Neural cell (in vitro differentiated cells): Measurements from ENCODE around the gene DEF6. TPM values are rescaled to one million over a fixed set of nuclear protein-coding genes. Genes with fewer than 3 reads are reported as not detected.

ENCODE experiments used
- H2AFZ ChIP-seq: fragments of 200-600, 300-800 bp; sonication (generic), shearing (Covaris generic); 2 replicates; pipeline ENCODE4 v1.6.0; 2014; ENCODE audit warnings: low read depth, mild to moderate bottlenecking, antibody characterized with exemption, low read length, moderate library complexity
- H3F3A ChIP-seq: fragments of 200-600 bp; shearing (Covaris generic); 2 replicates; pipeline ENCODE4 v1.6.1; 2016; ENCODE audit warnings: mild to moderate bottlenecking, moderate library complexity, mixed read lengths, antibody characterized with exemption, low read length; ENCODE audit not compliant: insufficient read depth, poor library complexity, severe bottlenecking
- H3K27ac ChIP-seq: fragments of 200-600, 300-800 bp; sonication (generic), shearing (Covaris generic); 2 replicates; pipeline ENCODE4 v1.5.1; 2014; ENCODE audit warnings: mild to moderate bottlenecking, low read length, moderate library complexity
- H3K27me3 ChIP-seq: fragments of 300-800, 200-600 bp; sonication (generic), shearing (Covaris generic); 2 replicates; pipeline ENCODE4 v1.6.0; 2014; ENCODE audit warnings: mild to moderate bottlenecking, low read depth, low read length, moderate library complexity; ENCODE audit not compliant: insufficient read depth
- H3K36me3 ChIP-seq: fragments of 300-800, 200-600 bp; sonication (generic), shearing (Covaris generic); 2 replicates; pipeline ENCODE4 v1.5.1; 2014; ENCODE audit warnings: mild to moderate bottlenecking, antibody characterized with exemption, low read length, moderate library complexity; ENCODE audit not compliant: insufficient read depth
- H3K4me2 ChIP-seq: fragments of 300-800, 200-600 bp; sonication (generic), shearing (Covaris generic); 2 replicates; pipeline ENCODE4 v1.6.0; 2014; ENCODE audit warnings: mild to moderate bottlenecking, low read length
- H3K4me3 ChIP-seq: fragments of 300-800, 200-600 bp; sonication (generic), shearing (Covaris generic); 2 replicates; pipeline ENCODE4 v1.5.1; 2014; ENCODE audit warnings: mild to moderate bottlenecking, low read length, moderate library complexity
- H3K79me2 ChIP-seq: fragments of 200-600 bp; shearing (Covaris generic); replicated peaks from 2 replicates; pipeline ENCODE4 v1.6.0; 2014; ENCODE audit warnings: mild to moderate bottlenecking, low read length, moderate library complexity; ENCODE audit not compliant: insufficient read depth
- H3K9ac ChIP-seq: fragments of 300-800, 200-600 bp; sonication (generic), shearing (Covaris generic); 2 replicates; pipeline ENCODE4 v1.6.1; 2016; ENCODE audit warnings: mild to moderate bottlenecking, low read length, mixed read lengths
- H3K9me2 ChIP-seq: fragments of 200-600 bp; shearing (Covaris generic); 2 replicates; pipeline ENCODE4 v1.6.1; 2016; ENCODE audit warnings: mild to moderate bottlenecking, low read length, mixed read lengths; ENCODE audit not compliant: insufficient read depth
- H3K9me3 ChIP-seq: fragments of 200-600, 300-800 bp; sonication (generic), shearing (Covaris generic); 2 replicates; pipeline ENCODE4 v1.6.1; 2016; ENCODE audit warnings: mild to moderate bottlenecking, mixed run types, low read length, moderate library complexity, mixed read lengths
- H4K20me1 ChIP-seq: fragments of 200-600 bp; shearing (Covaris generic); 2 replicates; pipeline ENCODE4 v1.6.1; 2016; ENCODE audit warnings: mild to moderate bottlenecking, mixed run types; ENCODE audit not compliant: insufficient read depth
- EP300 ChIP-seq: fragments of 450-650 bp; conservative IDR thresholded peaks from 2 replicates; pipeline ENCODE4 v1.6.1; 2014; ENCODE audit warnings: antibody characterized with exemption, mild to moderate bottlenecking, moderate library complexity; ENCODE audit not compliant: poor library complexity, severe bottlenecking
- EZH2 ChIP-seq: fragments of 200-600, 300-800 bp; shearing (Covaris generic), sonication (generic); IDR thresholded peaks from 2 replicates; pipeline ENCODE4 v1.6.1; 2014; ENCODE audit warnings: antibody characterized with exemption, low read length, borderline replicate concordance, mild to moderate bottlenecking; ENCODE audit not compliant: insufficient read depth, poor library complexity, severe bottlenecking
- MXI1 ChIP-seq: fragments of 450-650 bp; conservative IDR thresholded peaks from 2 replicates; pipeline ENCODE4 v1.6.1; 2014; ENCODE audit warnings: antibody characterized with exemption, mild to moderate bottlenecking; ENCODE audit not compliant: poor library complexity, severe bottlenecking
- POLR2AphosphoS5 ChIP-seq: IDR thresholded peaks from 2 replicates; pipeline ENCODE4 v1.6.1; 2012
- RAD21 ChIP-seq: fragments of 450-650 bp; conservative IDR thresholded peaks from 2 replicates; pipeline ENCODE4 v1.6.1; 2014; ENCODE audit warnings: antibody characterized with exemption, mild to moderate bottlenecking, moderate library complexity
- SMC3 ChIP-seq: fragments of 450-650 bp; conservative IDR thresholded peaks from 2 replicates; pipeline ENCODE4 v1.6.1; 2014; ENCODE audit warnings: antibody characterized with exemption, mild to moderate bottlenecking, moderate library complexity; ENCODE audit not compliant: poor library complexity
- TAF1 ChIP-seq: IDR thresholded peaks from 2 replicates; pipeline ENCODE4 v1.6.1; 2012; ENCODE audit warnings: low read depth
- polyA plus RNA-seq: library from polyadenylated mRNA; depleted of rRNA; stranded (reverse); fragments of >200 nt; gene quantifications from 2 replicates; pipeline ENCODE4 v1.2.3, GENCODE V29; 2014
- TF ChIP-seq, protein P1 (sequence below): IDR thresholded peaks from 2 replicates; pipeline ENCODE4 v1.6.1; 2012; ENCODE audit warnings: borderline replicate concordance
- TF ChIP-seq, protein P2 (sequence below): fragments of 450-650 bp; IDR thresholded peaks from 2 replicates; pipeline ENCODE4 v1.5.1; 2014; ENCODE audit warnings: antibody characterized with exemption, mild to moderate bottlenecking, moderate library complexity; ENCODE audit not compliant: poor library complexity, severe bottlenecking

The DEF6 gene
- polyA plus RNA-seq, 1 donor from 2014 or later: 1.3 TPM

DNA sequence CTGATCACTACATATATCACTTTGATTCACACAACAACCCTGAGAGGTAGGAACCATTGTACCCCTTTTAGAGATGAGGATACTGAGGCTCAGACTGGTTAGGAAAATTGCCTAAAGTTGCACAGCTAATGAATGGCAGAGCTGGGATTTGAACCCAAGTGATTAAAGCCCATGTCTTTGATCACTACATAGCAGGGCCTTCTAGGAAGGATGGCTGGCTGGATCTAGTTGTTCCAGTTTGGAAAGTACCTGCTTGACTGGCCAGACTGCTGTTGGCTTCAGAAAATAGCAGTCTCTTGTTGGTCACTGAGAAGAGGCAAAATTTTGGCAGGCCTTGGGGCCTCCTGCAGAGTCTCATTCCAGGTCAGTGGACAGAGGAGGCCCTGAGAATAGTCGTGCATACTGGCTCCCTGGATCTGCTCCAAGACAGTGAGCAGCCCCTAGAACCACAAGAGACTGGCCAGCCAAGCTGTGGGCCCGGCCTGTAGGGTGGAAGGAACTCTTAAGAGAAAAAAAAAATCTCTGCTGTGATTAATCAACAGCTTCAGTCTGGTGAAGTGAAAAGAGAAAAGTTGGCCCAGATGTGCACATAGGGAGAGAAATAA lies 62.2 kb downstream of the DEF6 start:
- H3K4me2 ChIP-seq: no peak overlapping the region
- TF ChIP-seq TAF1 (no peak), SMC3 (no peak), POLR2AphosphoS5 (no peak)
- H2AFZ ChIP-seq: no peak overlapping the region
- peaks cover 4% of the 10 kb centered on the region for H3K36me3 ChIP-seq
- H3K9ac ChIP-seq: no peak overlapping the region
- no peaks in the 10 kb centered on the region for H3K9me2 ChIP-seq
- H3K27ac ChIP-seq: no peak overlapping the region
- H3K79me2 ChIP-seq: no peaks in the 10 kb centered on the region
- no peaks in the 10 kb centered on the region for H3K9me3 ChIP-seq
- H3K4me3 ChIP-seq: no peak overlapping the region
- H3K27me3 ChIP-seq: no peaks in the 10 kb centered on the region
- H4K20me1 ChIP-seq: no peaks in the 10 kb centered on the region
- no peaks in the 10 kb centered on the region for H3F3A ChIP-seq

DNA sequence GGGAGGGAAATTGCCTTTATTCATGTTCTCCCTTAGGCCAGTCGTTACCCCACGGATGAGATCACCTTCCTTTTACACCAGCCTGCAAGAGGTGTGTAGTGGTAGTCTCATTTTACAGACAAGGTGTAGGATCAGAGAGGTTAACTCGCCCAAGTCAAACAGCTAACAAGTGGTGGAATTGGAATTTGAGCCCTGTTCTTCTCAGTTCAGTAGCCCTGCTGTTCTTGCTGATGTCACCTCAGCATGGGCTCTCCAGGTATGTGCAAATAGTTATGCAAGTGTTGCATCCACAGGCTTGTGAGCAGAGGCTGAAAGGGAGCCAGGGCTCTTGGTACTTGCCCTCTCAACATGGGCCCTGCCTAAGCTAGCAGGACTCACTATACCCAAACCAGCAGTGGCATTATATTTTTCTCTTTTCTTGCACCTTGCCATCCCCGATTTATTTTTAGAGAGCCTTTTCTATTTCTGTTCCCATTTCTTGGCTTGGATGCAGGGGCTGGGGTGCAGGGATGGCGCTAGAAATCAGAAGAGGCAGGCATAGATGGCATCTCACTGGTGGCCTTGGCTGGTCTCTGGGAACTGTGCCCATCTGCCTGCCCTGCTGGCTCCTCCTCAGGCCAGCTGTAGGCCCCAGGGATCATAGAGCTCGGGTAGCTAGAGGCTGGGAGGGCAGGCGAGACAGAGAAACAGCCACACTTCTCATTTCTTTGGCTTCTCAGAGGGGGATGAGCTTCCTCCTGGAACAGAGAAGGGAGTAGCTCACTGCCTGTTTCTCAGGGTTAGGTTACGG lies 62.9 kb downstream of the DEF6 start:
- no peaks in the 10 kb centered on the region for H4K20me1 ChIP-seq
- no peaks in the 10 kb centered on the region for H3K27me3 ChIP-seq
- no peaks in the 10 kb centered on the region for H3F3A ChIP-seq
- H3K9me2 ChIP-seq: no peaks in the 10 kb centered on the region
- no peaks in the 10 kb centered on the region for H3K9me3 ChIP-seq
- no peak overlapping the region for H3K4me3 ChIP-seq
- H3K27ac ChIP-seq: no peak overlapping the region
- no peak overlapping the region for H3K9ac ChIP-seq
- H2AFZ ChIP-seq: no peak overlapping the region
- H3K79me2 ChIP-seq: no peaks in the 10 kb centered on the region
- TF ChIP-seq, protein P1, sequence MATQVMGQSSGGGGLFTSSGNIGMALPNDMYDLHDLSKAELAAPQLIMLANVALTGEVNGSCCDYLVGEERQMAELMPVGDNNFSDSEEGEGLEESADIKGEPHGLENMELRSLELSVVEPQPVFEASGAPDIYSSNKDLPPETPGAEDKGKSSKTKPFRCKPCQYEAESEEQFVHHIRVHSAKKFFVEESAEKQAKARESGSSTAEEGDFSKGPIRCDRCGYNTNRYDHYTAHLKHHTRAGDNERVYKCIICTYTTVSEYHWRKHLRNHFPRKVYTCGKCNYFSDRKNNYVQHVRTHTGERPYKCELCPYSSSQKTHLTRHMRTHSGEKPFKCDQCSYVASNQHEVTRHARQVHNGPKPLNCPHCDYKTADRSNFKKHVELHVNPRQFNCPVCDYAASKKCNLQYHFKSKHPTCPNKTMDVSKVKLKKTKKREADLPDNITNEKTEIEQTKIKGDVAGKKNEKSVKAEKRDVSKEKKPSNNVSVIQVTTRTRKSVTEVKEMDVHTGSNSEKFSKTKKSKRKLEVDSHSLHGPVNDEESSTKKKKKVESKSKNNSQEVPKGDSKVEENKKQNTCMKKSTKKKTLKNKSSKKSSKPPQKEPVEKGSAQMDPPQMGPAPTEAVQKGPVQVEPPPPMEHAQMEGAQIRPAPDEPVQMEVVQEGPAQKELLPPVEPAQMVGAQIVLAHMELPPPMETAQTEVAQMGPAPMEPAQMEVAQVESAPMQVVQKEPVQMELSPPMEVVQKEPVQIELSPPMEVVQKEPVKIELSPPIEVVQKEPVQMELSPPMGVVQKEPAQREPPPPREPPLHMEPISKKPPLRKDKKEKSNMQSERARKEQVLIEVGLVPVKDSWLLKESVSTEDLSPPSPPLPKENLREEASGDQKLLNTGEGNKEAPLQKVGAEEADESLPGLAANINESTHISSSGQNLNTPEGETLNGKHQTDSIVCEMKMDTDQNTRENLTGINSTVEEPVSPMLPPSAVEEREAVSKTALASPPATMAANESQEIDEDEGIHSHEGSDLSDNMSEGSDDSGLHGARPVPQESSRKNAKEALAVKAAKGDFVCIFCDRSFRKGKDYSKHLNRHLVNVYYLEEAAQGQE: no peak
- TF ChIP-seq POLR2AphosphoS5 (no peak), RAD21 (no peak), TAF1 (no peak), EP300 (no peak), EZH2 (no peak), SMC3 (no peak), MXI1 (no peak)
- TF ChIP-seq, protein P2, sequence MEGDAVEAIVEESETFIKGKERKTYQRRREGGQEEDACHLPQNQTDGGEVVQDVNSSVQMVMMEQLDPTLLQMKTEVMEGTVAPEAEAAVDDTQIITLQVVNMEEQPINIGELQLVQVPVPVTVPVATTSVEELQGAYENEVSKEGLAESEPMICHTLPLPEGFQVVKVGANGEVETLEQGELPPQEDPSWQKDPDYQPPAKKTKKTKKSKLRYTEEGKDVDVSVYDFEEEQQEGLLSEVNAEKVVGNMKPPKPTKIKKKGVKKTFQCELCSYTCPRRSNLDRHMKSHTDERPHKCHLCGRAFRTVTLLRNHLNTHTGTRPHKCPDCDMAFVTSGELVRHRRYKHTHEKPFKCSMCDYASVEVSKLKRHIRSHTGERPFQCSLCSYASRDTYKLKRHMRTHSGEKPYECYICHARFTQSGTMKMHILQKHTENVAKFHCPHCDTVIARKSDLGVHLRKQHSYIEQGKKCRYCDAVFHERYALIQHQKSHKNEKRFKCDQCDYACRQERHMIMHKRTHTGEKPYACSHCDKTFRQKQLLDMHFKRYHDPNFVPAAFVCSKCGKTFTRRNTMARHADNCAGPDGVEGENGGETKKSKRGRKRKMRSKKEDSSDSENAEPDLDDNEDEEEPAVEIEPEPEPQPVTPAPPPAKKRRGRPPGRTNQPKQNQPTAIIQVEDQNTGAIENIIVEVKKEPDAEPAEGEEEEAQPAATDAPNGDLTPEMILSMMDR: no peak
- H3K4me2 ChIP-seq: no peak overlapping the region
- peaks cover 4% of the 10 kb centered on the region for H3K36me3 ChIP-seq
